OCI-LY3 (cell line): Measurements from ENCODE around the gene COPA.

Experiments
- EZH2phosphoT487 ChIP-seq: fragments of 200-600 bp; shearing (Covaris generic); IDR thresholded peaks from 2 replicates; pipeline ENCODE4 v1.6.1; 2018; ENCODE audit warnings: antibody characterized with exemption, mixed run types, low read depth
- TF ChIP-seq, protein P1 (sequence below): fragments of 200-600, 300-600 bp; sonication (generic); IDR thresholded peaks from 2 replicates; pipeline ENCODE4 v1.5.1; 2014; ENCODE audit warnings: antibody characterized with exemption, low read length, low read depth

DNA sequence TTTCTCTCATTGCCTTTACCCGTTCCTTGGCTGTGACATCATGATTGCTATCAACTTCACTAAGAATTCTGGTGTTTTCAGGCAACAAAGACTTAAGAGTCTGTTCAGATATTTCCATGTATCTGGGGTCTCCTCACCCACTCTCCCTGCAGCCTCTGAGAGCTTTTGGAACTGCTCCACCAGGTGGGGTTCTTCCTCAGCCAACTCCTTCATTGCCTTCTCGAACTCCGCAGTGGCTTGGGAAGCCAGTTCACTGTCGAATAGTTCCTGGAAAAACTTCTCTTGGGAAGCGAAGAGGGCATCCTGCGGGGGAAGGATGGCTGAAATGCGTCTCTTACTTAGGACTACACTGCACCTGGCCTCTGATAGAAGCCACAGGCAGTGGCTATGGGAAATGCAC is 60.2 kb downstream of the COPA start:
- TF ChIP-seq, protein P1, sequence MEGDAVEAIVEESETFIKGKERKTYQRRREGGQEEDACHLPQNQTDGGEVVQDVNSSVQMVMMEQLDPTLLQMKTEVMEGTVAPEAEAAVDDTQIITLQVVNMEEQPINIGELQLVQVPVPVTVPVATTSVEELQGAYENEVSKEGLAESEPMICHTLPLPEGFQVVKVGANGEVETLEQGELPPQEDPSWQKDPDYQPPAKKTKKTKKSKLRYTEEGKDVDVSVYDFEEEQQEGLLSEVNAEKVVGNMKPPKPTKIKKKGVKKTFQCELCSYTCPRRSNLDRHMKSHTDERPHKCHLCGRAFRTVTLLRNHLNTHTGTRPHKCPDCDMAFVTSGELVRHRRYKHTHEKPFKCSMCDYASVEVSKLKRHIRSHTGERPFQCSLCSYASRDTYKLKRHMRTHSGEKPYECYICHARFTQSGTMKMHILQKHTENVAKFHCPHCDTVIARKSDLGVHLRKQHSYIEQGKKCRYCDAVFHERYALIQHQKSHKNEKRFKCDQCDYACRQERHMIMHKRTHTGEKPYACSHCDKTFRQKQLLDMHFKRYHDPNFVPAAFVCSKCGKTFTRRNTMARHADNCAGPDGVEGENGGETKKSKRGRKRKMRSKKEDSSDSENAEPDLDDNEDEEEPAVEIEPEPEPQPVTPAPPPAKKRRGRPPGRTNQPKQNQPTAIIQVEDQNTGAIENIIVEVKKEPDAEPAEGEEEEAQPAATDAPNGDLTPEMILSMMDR: peak; percentile 9; the same call in 1 of the 2 replicates
- TF ChIP-seq EZH2phosphoT487: no peak
